ENCODE data around the gene PRAMEF17. TPM values are rescaled to one million over a fixed set of nuclear protein-coding genes. Genes with fewer than 3 reads are reported as not detected.
"Not testable (repeated sequence)": the region's sequence is repeated elsewhere in the genome, so short reads cannot be mapped to it uniquely, and the experiment has no call there.

Gene PRAMEF17
- total RNA-seq, 1 donor from 2014 or later: not detected

GRCh38 chr1:13407811-13408210 is 18.4 kb downstream of the PRAMEF17 start:
- Histone ChIP-seq H4K20me1 (ENCODE audit: insufficient read depth, low read length) (no peaks in the 10 kb centered on the region), H3K36me3 (ENCODE audit: insufficient read depth, low read length) (no peaks in the 10 kb centered on the region), H3K4me1 (ENCODE audit: insufficient read depth, low read length) (no peaks in the 10 kb centered on the region), H3K9me3 (ENCODE audit: insufficient read depth, low read depth, low read length) (no peaks in the 10 kb centered on the region), H3K79me2 (ENCODE audit: insufficient read depth, low read length) (no peaks in the 10 kb centered on the region), H3K9ac (ENCODE audit: low read length) (no peak overlapping the region), H3K27ac (ENCODE audit: low read depth, low read length) (no peak overlapping the region), H3K4me3 (ENCODE audit: insufficient read depth, low read depth, low read length) (no peak overlapping the region), H3K4me2 (ENCODE audit: low read length) (no peak overlapping the region), H2AFZ (ENCODE audit: low read depth, low read length) (no peak overlapping the region), H3K27me3 (ENCODE audit: insufficient read depth, low read length) (no peaks in the 10 kb centered on the region)
- Mint-ChIP-seq H3K4me1 (ENCODE audit: low read depth, unreplicated experiment) (no peaks in the 10 kb centered on the region), H3K4me3 (ENCODE audit: unreplicated experiment) (no peak overlapping the region), H3K9me3 (ENCODE audit: unreplicated experiment) (peaks cover 5% of the 10 kb centered on the region), H3K36me3 (ENCODE audit: low read depth, unreplicated experiment) (no peaks in the 10 kb centered on the region), H3K27ac (ENCODE audit: unreplicated experiment) (no peak overlapping the region), H3K27me3 (ENCODE audit: low read depth, unreplicated experiment) (no peaks in the 10 kb centered on the region)
- TF ChIP-seq CTCF (IDR thresholded peaks at IDR 0.05; ENCODE audit: insufficient read depth, low read depth, low read length): no peak
- TF ChIP-seq EZH2 (IDR thresholded peaks at IDR 0.05; ENCODE audit: insufficient read depth, low read length): no peak
- DNase-seq (ENCODE audit: low read depth) (no peak), FAIRE-seq (no peak)

GRCh38 chr1:13410150-13410549 is 20.7 kb downstream of the PRAMEF17 start, which contains the start of gene PRAMEF20:
TSS of gene PRAMEF20 (plus strand) at chr1:13410450. CDS start at chr1:13416355, 5,905 bp downstream.
- not testable (repeated sequence) for DNase-seq (ENCODE audit: low read depth); H3K27ac Mint-ChIP-seq (ENCODE audit: unreplicated experiment); H3K27me3 ChIP-seq (ENCODE audit: insufficient read depth, low read length); H3K9ac ChIP-seq (ENCODE audit: low read length); H3K4me3 Mint-ChIP-seq (ENCODE audit: unreplicated experiment); H3K4me2 ChIP-seq (ENCODE audit: low read length); H3K4me1 Mint-ChIP-seq (ENCODE audit: low read depth, unreplicated experiment); FAIRE-seq; H3K9me3 Mint-ChIP-seq (ENCODE audit: unreplicated experiment); H3K27me3 Mint-ChIP-seq (ENCODE audit: low read depth, unreplicated experiment); H3K4me1 ChIP-seq (ENCODE audit: insufficient read depth, low read length); H3K4me3 ChIP-seq (ENCODE audit: insufficient read depth, low read depth, low read length); H2AFZ ChIP-seq (ENCODE audit: low read depth, low read length); H3K36me3 ChIP-seq (ENCODE audit: insufficient read depth, low read length); H3K36me3 Mint-ChIP-seq (ENCODE audit: low read depth, unreplicated experiment); H3K79me2 ChIP-seq (ENCODE audit: insufficient read depth, low read length); H4K20me1 ChIP-seq (ENCODE audit: insufficient read depth, low read length); H3K9me3 ChIP-seq (ENCODE audit: insufficient read depth, low read depth, low read length); H3K27ac ChIP-seq (ENCODE audit: low read depth, low read length)

GRCh38 chr1:13430495-13430894 is 41.1 kb downstream of the PRAMEF17 start:
- Mint-ChIP-seq H3K27me3 (ENCODE audit: low read depth, unreplicated experiment) (no peaks in the 10 kb centered on the region), H3K4me1 (ENCODE audit: low read depth, unreplicated experiment) (no peaks in the 10 kb centered on the region), H3K27ac (ENCODE audit: unreplicated experiment) (no peak overlapping the region), H3K4me3 (ENCODE audit: unreplicated experiment) (no peak overlapping the region), H3K36me3 (ENCODE audit: low read depth, unreplicated experiment) (no peaks in the 10 kb centered on the region), H3K9me3 (ENCODE audit: unreplicated experiment) (peaks cover 10% of the 10 kb centered on the region)
- TF ChIP-seq CTCF (IDR thresholded peaks at IDR 0.05; ENCODE audit: insufficient read depth, low read depth, low read length) (no peak), EZH2 (IDR thresholded peaks at IDR 0.05; ENCODE audit: insufficient read depth, low read length) (no peak)
- FAIRE-seq (no peak), DNase-seq (ENCODE audit: low read depth) (no peak)
- no peaks in the 10 kb centered on the region for H3K79me2 ChIP-seq (ENCODE audit: insufficient read depth, low read length)
- no peak overlapping the region for H2AFZ ChIP-seq (ENCODE audit: low read depth, low read length)
- H3K9ac ChIP-seq (ENCODE audit: low read length): no peak overlapping the region
- no peaks in the 10 kb centered on the region for H3K36me3 ChIP-seq (ENCODE audit: insufficient read depth, low read length)
- no peaks in the 10 kb centered on the region for H3K27me3 ChIP-seq (ENCODE audit: insufficient read depth, low read length)
- H3K27ac ChIP-seq (ENCODE audit: low read depth, low read length): no peak overlapping the region
- no peaks in the 10 kb centered on the region for H3K4me1 ChIP-seq (ENCODE audit: insufficient read depth, low read length)
- H3K4me3 ChIP-seq (ENCODE audit: insufficient read depth, low read depth, low read length): no peak overlapping the region
- H3K4me2 ChIP-seq (ENCODE audit: low read length): no peak overlapping the region
- peaks cover 2% of the 10 kb centered on the region for H3K9me3 ChIP-seq (ENCODE audit: insufficient read depth, low read depth, low read length)
- no peaks in the 10 kb centered on the region for H4K20me1 ChIP-seq (ENCODE audit: insufficient read depth, low read length)

Data from astrocyte (in vitro differentiated cells and primary cell).